ENCODE results near the gene AMH.

AMH gene

GRCh38 chr19:2250766-2251105, 1.6 kb downstream of the AMH start:
- Histone ChIP-seq H3K79me2 (ENCODE audit: low read length) (no peaks in the 10 kb centered on the region), H3K27me3 (ENCODE audit: low read depth, low read length) (no peaks in the 10 kb centered on the region), H3K9ac (ENCODE audit: low read length) (no peak overlapping the region), H3K27ac (ENCODE audit: low read length) (no peak overlapping the region), H2AFZ (ENCODE audit: low read depth, low read length) (no peak overlapping the region), H3K36me3 (replicated peaks; ENCODE audit: low read depth, low read length) (peaks cover 43% of the 10 kb centered on the region), H3K4me1 (ENCODE audit: low read length) (peaks cover 3% of the 10 kb centered on the region; the same call in 1 of the 2 replicates), H3K9me3 (ENCODE audit: insufficient read depth, low read length) (no peaks in the 10 kb centered on the region), H4K20me1 (ENCODE audit: insufficient read depth, low read length) (peaks cover 16% of the 10 kb centered on the region), H3K4me2 (ENCODE audit: low read length) (no peak overlapping the region), H3K4me3 (ENCODE audit: low read length) (no peak overlapping the region)
- TF ChIP-seq EZH2phosphoT487 (IDR thresholded peaks at IDR 0.05; ENCODE audit: low read depth) (no peak), CTCF (IDR thresholded peaks at IDR 0.05; ENCODE audit: low read depth, low read length) (no peak)

GRCh38 chr19:2251106-2252054, 2.3 kb downstream of the AMH start:
- Histone ChIP-seq H3K79me2 (ENCODE audit: low read length) (no peaks in the 10 kb centered on the region), H3K27ac (ENCODE audit: low read length) (no peak overlapping the region), H3K36me3 (replicated peaks; ENCODE audit: low read depth, low read length) (peaks cover 38% of the 10 kb centered on the region), H3K9me3 (ENCODE audit: insufficient read depth, low read length) (no peaks in the 10 kb centered on the region), H3K4me3 (ENCODE audit: low read length) (no peak overlapping the region), H3K4me1 (ENCODE audit: low read length) (peaks cover 9% of the 10 kb centered on the region; the same call in 1 of the 2 replicates), H2AFZ (ENCODE audit: low read depth, low read length) (no peak overlapping the region), H4K20me1 (ENCODE audit: insufficient read depth, low read length) (peaks cover 12% of the 10 kb centered on the region), H3K27me3 (ENCODE audit: low read depth, low read length) (no peaks in the 10 kb centered on the region), H3K9ac (ENCODE audit: low read length) (no peak overlapping the region), H3K4me2 (ENCODE audit: low read length) (no peak overlapping the region)
- TF ChIP-seq CTCF (IDR thresholded peaks at IDR 0.05; ENCODE audit: low read depth, low read length) = no peak
- TF ChIP-seq EZH2phosphoT487 (IDR thresholded peaks at IDR 0.05; ENCODE audit: low read depth) = no peak

- TF ChIP-seq EZH2phosphoT487 (IDR thresholded peaks at IDR 0.05; ENCODE audit: low read depth) = no peak
- TF ChIP-seq CTCF (IDR thresholded peaks at IDR 0.05; ENCODE audit: low read depth, low read length) = no peak
- Histone ChIP-seq H3K36me3 (replicated peaks; ENCODE audit: low read depth, low read length) (peaks cover 30% of the 10 kb centered on the region), H4K20me1 (ENCODE audit: insufficient read depth, low read length) (peaks cover 10% of the 10 kb centered on the region), H3K27me3 (ENCODE audit: low read depth, low read length) (no peaks in the 10 kb centered on the region), H3K4me2 (ENCODE audit: low read length) (no peak overlapping the region), H3K27ac (ENCODE audit: low read length) (no peak overlapping the region), H3K9me3 (ENCODE audit: insufficient read depth, low read length) (no peaks in the 10 kb centered on the region), H3K4me3 (ENCODE audit: low read length) (no peak overlapping the region), H3K9ac (ENCODE audit: low read length) (no peak overlapping the region), H3K79me2 (ENCODE audit: low read length) (no peaks in the 10 kb centered on the region), H2AFZ (ENCODE audit: low read depth, low read length) (no peak overlapping the region), H3K4me1 (ENCODE audit: low read length) (peaks cover 14% of the 10 kb centered on the region)
Observed at GRCh38 chr19:2252055-2252796, 3.1 kb downstream of the AMH start.

GRCh38 chr19:2252797-2253105, 3.6 kb downstream of the AMH start:
- no peak overlapping the region for H3K4me2 ChIP-seq (ENCODE audit: low read length)
- H3K4me1 ChIP-seq (ENCODE audit: low read length) = peaks cover 18% of the 10 kb centered on the region

More at GRCh38 chr19:2252797-2253105, 3.6 kb downstream of the AMH start:
- no peaks in the 10 kb centered on the region for H3K79me2 ChIP-seq (ENCODE audit: low read length)
- H3K4me3 ChIP-seq (ENCODE audit: low read length) = no peak overlapping the region
- no peak overlapping the region for H2AFZ ChIP-seq (ENCODE audit: low read depth, low read length)
- H3K9me3 ChIP-seq (ENCODE audit: insufficient read depth, low read length) = no peaks in the 10 kb centered on the region
- no peak overlapping the region for H3K27ac ChIP-seq (ENCODE audit: low read length)
- H3K9ac ChIP-seq (ENCODE audit: low read length) = no peak overlapping the region
- peaks cover 8% of the 10 kb centered on the region; the same call in 1 of the 2 replicates for H4K20me1 ChIP-seq (ENCODE audit: insufficient read depth, low read length)
- peaks cover 25% of the 10 kb centered on the region for H3K36me3 ChIP-seq (replicated peaks; ENCODE audit: low read depth, low read length)
- no peaks in the 10 kb centered on the region for H3K27me3 ChIP-seq (ENCODE audit: low read depth, low read length)
- TF ChIP-seq CTCF (IDR thresholded peaks at IDR 0.05; ENCODE audit: low read depth, low read length) (no peak), EZH2phosphoT487 (IDR thresholded peaks at IDR 0.05; ENCODE audit: low read depth) (no peak)
